Psoas muscle (tissue), 8 donors: ENCODE data around the gene C17orf58. TPM values are rescaled to one million over a fixed set of nuclear protein-coding genes. Genes with fewer than 3 reads are reported as not detected.

ENCODE experiments used
- ATAC-seq, 4 donors: fragments of 200-7000 bp; cut with Tn5 transposase; one replicate each; pipeline ENCODE4 v1.9.1; 2020; ENCODE audit warnings: moderate library complexity in 3 of 4, mild to moderate bottlenecking in 2 of 4
- DNase-seq, 2 donors: peaks; one replicate each; pipeline ENCODE4 v3.0.0-alpha.2; 2020
- H3K27ac ChIP-seq: fragments of 200-600 bp; one replicate; pipeline ENCODE4 v1.8.0; 2022
- H3K27me3 ChIP-seq, 3 donors: fragments of 200-600 bp in 1 of 3; one replicate each; pipeline versions ENCODE4 v1.6.1 to v1.8.0; 2013 to 2022; ENCODE audit warnings: low read length in 2 of 3, mild to moderate bottlenecking in 2 of 3, moderate library complexity in 1 of 3; ENCODE audit not compliant: insufficient read depth in 3 of 3
- H3K36me3 ChIP-seq, 2 donors: fragments of 200-600 bp in 1 of 2; one replicate each; pipeline versions ENCODE4 v1.6.1 to v1.8.0; 2013 to 2022; ENCODE audit warnings: low read depth in 1 of 2, mild to moderate bottlenecking in 1 of 2, moderate library complexity in 1 of 2; ENCODE audit not compliant: insufficient read depth in 1 of 2
- H3K4me1 ChIP-seq: fragments of 200-600 bp; one replicate; pipeline ENCODE4 v1.8.0; 2022
- H3K4me3 ChIP-seq: fragments of 200-600 bp; one replicate; pipeline ENCODE4 v1.8.0; 2022; ENCODE audit warnings: mild to moderate bottlenecking
- H3K9me3 ChIP-seq: fragments of 200-600 bp; one replicate; pipeline ENCODE4 v1.8.0; 2022
- WGBS, 3 donors: extraction: QIAGEN DNeasy Blood & Tissue Kit; methylation state at CpG; one replicate each; pipeline versions ENCODE4 v1.1.6 to v1.1.7; 2013; 5-methylcytosine and 5-hydroxymethylcytosine counted together
- intact Hi-C, 2 donors: fragments of 100-400 bp; cut with DNase I; formaldehyde crosslinking; loops; one replicate each; pipeline versions ENCODE4 v1.11.0 to v1.14.2; 2022
- polyA plus RNA-seq, 3 donors: library from polyadenylated mRNA; stranded (reverse); fragments of 200-250 nt; gene quantifications; one replicate each; pipeline ENCODE4 v1.2.3, GENCODE V29; 2013
- total RNA-seq, 4 donors: library from RNA; stranded (reverse); fragmentation: NEBNext Ultra II Directional in 2 of 4; extraction: Animal tissue kit (Norgen Biotek cat#: 25700) in 2 of 4; gene quantifications; one replicate each; pipeline versions ENCODE4 v1.2.1 to v1.2.4, GENCODE V29; 2021 to 2023
- TF ChIP-seq, protein P1 (sequence below): fragments of 200-600 bp; IDR thresholded peaks from one replicate; pipeline ENCODE4 v1.8.0; 2022; ENCODE audit warnings: antibody characterized with exemption
- donor health status: healthy with polysubstance abuse.
- donor health status: DM: no; HTN: no; CAD: no; lungs with moderate emphysema.
- donor health status: Bipolar disorder and iron deficiency.
- donor health status: healthy.
- donor health status: DM: yes; HTN: yes; CAD: no.
- donor health status: DM: no; HTN: no; CAD: no.
- donor health status: DM: no; HTN: no; CAD: no.
- donor health status: DM: yes; HTN: yes; CAD: no.

The C17orf58 gene
- total and polyA plus RNA-seq, 7 donors: 3.1 to 15.0 (median 5.3) TPM

DNA sequence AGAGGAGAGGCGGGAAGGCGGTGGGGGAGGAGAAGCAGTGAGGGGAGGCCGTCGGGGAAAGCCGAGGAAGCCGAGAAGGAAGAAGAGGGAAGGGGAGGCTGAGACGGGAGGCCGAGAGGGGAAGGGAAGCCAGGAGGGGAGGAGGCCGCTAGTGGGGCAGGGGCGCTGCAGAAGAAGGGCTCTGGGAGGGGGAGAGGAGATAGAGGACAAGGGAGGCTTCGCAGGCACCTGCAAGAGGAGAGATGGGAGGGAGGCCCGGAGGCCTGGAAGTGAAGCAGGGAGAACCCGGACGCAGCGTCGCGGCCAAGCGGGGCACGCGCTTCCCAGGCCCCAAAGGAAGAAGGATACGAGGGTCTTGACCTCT, 2.3 kb downstream of the C17orf58 start:
- Histone ChIP-seq H3K36me3 (peaks cover 0 to 7% of the 10 kb centered on the region in 2 donors), H3K27ac (peak overlapping the region; percentile 86), H3K4me3 (peak overlapping the region; percentile 79), H3K4me1 (peaks cover 17% of the 10 kb centered on the region), H3K27me3 (no peaks in the 10 kb centered on the region), H3K9me3 (no peaks in the 10 kb centered on the region)
- ATAC-seq (no peak), DNase-seq (no peak)
- intact Hi-C loops: loop anchor here in 1 of 2 donors (1.0 kb wide), 1 partner anchor 26 kb away; no protein-coding TSS in a partner anchor
- 2% methylated on average over 17 to 21 of the region's 21 CpGs for WGBS, 3 donors
- TF ChIP-seq, protein P1, sequence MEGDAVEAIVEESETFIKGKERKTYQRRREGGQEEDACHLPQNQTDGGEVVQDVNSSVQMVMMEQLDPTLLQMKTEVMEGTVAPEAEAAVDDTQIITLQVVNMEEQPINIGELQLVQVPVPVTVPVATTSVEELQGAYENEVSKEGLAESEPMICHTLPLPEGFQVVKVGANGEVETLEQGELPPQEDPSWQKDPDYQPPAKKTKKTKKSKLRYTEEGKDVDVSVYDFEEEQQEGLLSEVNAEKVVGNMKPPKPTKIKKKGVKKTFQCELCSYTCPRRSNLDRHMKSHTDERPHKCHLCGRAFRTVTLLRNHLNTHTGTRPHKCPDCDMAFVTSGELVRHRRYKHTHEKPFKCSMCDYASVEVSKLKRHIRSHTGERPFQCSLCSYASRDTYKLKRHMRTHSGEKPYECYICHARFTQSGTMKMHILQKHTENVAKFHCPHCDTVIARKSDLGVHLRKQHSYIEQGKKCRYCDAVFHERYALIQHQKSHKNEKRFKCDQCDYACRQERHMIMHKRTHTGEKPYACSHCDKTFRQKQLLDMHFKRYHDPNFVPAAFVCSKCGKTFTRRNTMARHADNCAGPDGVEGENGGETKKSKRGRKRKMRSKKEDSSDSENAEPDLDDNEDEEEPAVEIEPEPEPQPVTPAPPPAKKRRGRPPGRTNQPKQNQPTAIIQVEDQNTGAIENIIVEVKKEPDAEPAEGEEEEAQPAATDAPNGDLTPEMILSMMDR: no peak

DNA sequence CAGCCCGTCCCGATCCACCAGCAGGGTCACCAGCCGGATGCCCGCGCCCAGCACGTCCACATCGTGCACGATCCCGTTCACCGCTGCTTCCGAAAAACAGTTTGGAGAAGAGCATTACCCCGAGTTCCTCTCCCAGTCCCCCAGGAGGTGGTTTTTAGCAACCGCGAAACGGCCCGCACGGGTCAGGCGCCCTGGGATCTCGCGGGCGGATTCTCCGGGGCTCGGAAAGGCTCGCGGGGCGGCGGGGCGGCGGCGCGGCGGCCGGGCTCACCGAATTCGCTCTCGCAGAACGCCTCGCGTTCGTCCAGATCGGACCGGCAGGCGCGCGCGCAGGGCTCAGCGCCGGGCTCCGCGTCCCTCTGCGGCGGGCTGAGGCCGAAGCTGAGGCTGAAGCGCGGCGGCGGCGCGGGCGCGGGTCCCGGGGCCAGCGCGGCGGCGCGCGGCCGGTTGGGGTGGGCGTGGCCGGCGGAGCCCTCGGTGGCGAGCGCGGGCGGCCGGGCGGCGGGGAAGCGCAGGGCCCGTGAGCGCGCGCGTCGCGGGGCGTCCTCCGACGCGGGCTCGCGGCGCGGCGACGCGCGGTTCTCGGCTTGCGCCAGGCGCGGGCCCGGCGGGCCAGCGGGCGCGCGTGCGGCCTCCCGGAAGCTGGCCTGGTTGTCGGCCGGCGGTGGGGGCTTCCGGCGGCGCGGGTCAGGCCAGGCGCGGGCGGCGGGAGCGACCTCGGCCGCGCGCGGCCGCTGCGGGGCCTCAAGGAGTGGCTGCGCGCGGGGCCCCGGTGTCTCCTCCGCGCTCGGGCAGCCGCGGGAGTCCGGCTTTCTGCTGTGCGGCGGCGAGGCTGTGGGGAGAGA, 2.9 kb downstream of the C17orf58 start:
- Histone ChIP-seq H3K9me3 (no peaks in the 10 kb centered on the region), H3K4me3 (peak overlapping the region; percentile 92), H3K27me3 (no peaks in the 10 kb centered on the region), H3K27ac (peak overlapping the region; percentile 96), H3K36me3 (peaks cover 0 to 7% of the 10 kb centered on the region in 2 donors), H3K4me1 (peaks cover 17% of the 10 kb centered on the region)
- DNase-seq (peak; percentile 90 to 92), ATAC-seq (peak; percentile 81 to 89 (median 84))
- TF ChIP-seq, protein P1: no peak
- intact Hi-C loops: loop anchor here in 1 of 2 donors (1.0 kb wide), 1 partner anchor 27 kb away; no protein-coding TSS in a partner anchor
- WGBS, 3 donors: 0 to 1% (median 1%) methylated on average over 68 to 144 of the region's 144 CpGs

DNA sequence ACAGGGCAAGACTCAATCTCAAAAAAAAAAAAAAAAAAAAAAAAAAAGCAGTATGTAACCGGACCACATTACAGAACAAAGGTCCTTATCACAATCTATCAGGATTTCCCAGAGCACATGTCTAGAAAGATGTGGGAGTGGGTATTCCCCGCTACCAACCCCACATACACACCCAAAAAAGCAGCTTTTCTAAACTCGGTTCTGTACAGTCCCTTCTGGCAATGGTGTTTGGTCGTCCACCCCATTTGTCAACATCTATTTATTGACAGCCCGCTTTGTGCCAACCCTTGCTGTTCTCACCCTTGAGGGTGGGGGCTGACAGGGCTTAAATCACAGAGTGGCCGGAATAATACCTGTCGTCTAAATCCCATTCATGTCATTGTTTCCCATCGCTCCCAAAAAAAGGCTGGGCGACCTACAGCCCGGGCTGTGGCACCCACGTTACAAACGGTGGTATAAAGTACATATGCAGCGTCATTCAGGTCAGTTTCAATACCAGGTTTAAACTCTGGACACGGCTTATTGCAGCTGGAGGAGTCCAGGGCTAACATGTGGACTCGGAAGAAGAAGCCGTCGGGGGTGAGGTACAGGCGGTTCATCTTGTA, 3.6 kb downstream of the C17orf58 start:
- H3K4me1 ChIP-seq: peaks cover 17% of the 10 kb centered on the region
- ATAC-seq: peak in 3 of 4 donors; percentile 23 to 34 (median 29)
- H3K9me3 ChIP-seq: no peaks in the 10 kb centered on the region
- intact Hi-C loops: loop anchor here in 1 of 2 donors (1.0 kb wide), 1 partner anchor 28 kb away; no protein-coding TSS in a partner anchor
- DNase-seq: no peak
- H3K4me3 ChIP-seq: peak overlapping the region; percentile 92
- TF ChIP-seq, protein P1: no peak
- H3K27ac ChIP-seq: peak overlapping the region; percentile 96
- H3K27me3 ChIP-seq: no peaks in the 10 kb centered on the region
- H3K36me3 ChIP-seq: peaks cover 0 to 7% of the 10 kb centered on the region in 2 donors
- WGBS, 3 donors: 9 to 14% (median 11%) methylated on average over 18 of the region's 18 CpGs

DNA sequence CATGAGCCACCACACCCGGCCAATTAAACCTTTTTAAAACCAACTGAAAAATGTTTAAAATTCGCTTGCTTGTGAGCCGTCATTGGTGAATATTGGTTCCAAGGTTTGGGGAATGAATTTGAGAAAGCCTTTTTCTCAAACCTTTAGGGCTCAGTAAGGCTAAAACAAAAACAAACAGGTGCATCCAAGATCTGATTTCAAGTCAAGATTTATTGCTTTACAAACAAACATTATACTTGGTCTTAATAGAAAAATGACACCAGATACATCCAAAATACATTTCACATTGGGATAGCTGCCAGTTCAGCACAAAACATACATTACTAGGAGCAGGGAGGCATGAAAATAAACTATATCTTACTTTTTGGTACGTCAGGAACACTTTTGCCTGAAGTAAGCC, 5.4 kb downstream of the C17orf58 start:
- intact Hi-C loops: no loop called here
- peaks cover 17% of the 10 kb centered on the region for H3K4me1 ChIP-seq
- DNase-seq (no peak), ATAC-seq (no peak)
- no peaks in the 10 kb centered on the region for H3K9me3 ChIP-seq
- H3K36me3 ChIP-seq: peaks cover 0 to 7% of the 10 kb centered on the region in 2 donors
- H3K27ac ChIP-seq: no peak overlapping the region
- no peaks in the 10 kb centered on the region for H3K27me3 ChIP-seq
- TF ChIP-seq, protein P1: no peak
- 90 to 96% (median 91%) methylated on average over 4 of the region's 4 CpGs for WGBS, 3 donors
- H3K4me3 ChIP-seq: no peak overlapping the region
